Osteoblast (primary cell): Measurements from ENCODE around the gene KRTAP5-5. TPM values are rescaled to one million over a fixed set of nuclear protein-coding genes. Genes with fewer than 3 reads are reported as not detected.
A peak's percentile ranks its signal among the peaks of the same experiment; 100 is the strongest.

Experiments used
- DNase-seq: peaks from one replicate; pipeline ENCODE4 v3.0.0; 2011; ENCODE audit warnings: low spot score, mixed read lengths; ENCODE audit not compliant: insufficient read length; ENCODE audit errors: missing footprints
- H2AFZ ChIP-seq: 2 replicates; pipeline ENCODE4 v1.6.0; 2011; ENCODE audit warnings: mild to moderate bottlenecking, low read length
- H3K27ac ChIP-seq: 2 replicates; pipeline ENCODE4 v1.5.1; 2011; ENCODE audit warnings: mild to moderate bottlenecking, low read depth, low read length, moderate library complexity
- H3K27me3 ChIP-seq: 2 replicates; pipeline ENCODE4 v1.6.0; 2012; ENCODE audit warnings: mild to moderate bottlenecking, control low read depth, inconsistent platforms, low read length, moderate library complexity; ENCODE audit not compliant: insufficient read depth
- H3K36me3 ChIP-seq: 2 replicates; pipeline ENCODE4 v1.5.1; 2011; ENCODE audit warnings: mild to moderate bottlenecking, low read length, control low read depth, moderate library complexity; ENCODE audit not compliant: insufficient read depth
- H3K4me1 ChIP-seq: 2 replicates; pipeline ENCODE4 v1.5.1; 2011; ENCODE audit warnings: mild to moderate bottlenecking, low read length, control low read depth, moderate library complexity; ENCODE audit not compliant: insufficient read depth
- H3K4me2 ChIP-seq: 2 replicates; pipeline ENCODE4 v1.6.0; 2011; ENCODE audit warnings: mild to moderate bottlenecking, low read length; ENCODE audit not compliant: insufficient read depth
- H3K4me3 ChIP-seq: fragments of 200-600 bp; sonication (generic); 3 replicates; pipeline ENCODE4 v1.5.1; 2012; ENCODE audit warnings: mild to moderate bottlenecking, low read length, inconsistent platforms; ENCODE audit not compliant: insufficient read depth
- H3K79me2 ChIP-seq: 2 replicates; pipeline ENCODE4 v1.6.0; 2012; ENCODE audit warnings: mild to moderate bottlenecking, low read length, control low read depth, inconsistent platforms; ENCODE audit not compliant: insufficient read depth
- H3K9me3 ChIP-seq: 2 replicates; pipeline ENCODE4 v1.5.1; 2011; ENCODE audit warnings: low read depth, low read length, control low read depth
- H4K20me1 ChIP-seq: 2 replicates; pipeline ENCODE4 v1.6.0; 2012; ENCODE audit warnings: mild to moderate bottlenecking, low read length, control low read depth; ENCODE audit not compliant: insufficient read depth
- CTCF ChIP-seq: IDR thresholded peaks from 2 replicates; pipeline ENCODE4 v1.5.1; 2011; ENCODE audit warnings: mild to moderate bottlenecking, low read depth, low read length, moderate library complexity; ENCODE audit errors: extremely low read depth
- total RNA-seq: library from RNA; depleted of rRNA; stranded (reverse); fragments of >200 nt; gene quantifications from 2 replicates; pipeline ENCODE4 v1.2.3, GENCODE V29; 2012

Gene KRTAP5-5
- total RNA-seq, 1 donor = not detected

DNA sequence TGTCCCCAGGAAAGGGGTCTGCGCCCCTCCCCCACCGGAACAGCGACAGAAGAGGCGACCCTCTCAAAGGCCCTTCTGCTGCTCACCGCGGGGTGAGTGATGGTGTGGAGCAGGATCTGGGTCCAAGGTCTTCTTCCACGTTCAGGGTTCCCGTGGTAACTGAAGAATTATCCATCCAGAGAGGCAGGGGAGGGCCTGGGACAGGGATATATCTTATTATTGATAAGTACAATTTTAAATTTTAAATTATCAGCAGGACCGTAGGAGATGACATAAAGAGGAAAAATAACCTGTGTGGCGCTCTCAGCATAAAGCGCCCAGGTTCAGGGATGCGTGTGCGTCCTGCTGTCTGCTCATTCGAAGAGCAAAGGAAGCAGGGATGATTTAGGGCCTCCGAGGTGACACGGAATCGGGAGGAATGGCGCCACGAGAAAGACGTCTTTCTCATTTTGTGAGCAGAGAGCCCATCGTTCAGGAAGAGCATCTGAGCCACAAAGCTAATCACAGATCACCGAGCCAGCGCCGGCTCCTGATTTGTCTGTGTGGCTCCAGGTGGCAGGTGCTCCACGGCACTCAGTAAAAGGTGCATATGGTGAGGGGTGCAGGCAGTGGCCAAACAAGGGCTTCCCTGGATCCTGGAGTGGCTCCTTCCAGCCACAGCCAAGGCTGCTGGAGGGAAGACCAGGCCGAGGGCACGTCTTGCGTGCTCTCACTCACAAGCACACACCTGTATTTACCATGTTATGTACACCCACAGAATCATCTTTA is 19.3 kb downstream of the KRTAP5-5 start:
- no peak for TF ChIP-seq CTCF
- H3K27ac ChIP-seq = no peak overlapping the region
- no peaks in the 10 kb centered on the region for H3K9me3 ChIP-seq
- H3K4me2 ChIP-seq = no peak overlapping the region
- no peaks in the 10 kb centered on the region for H3K79me2 ChIP-seq
- H3K4me1 ChIP-seq = no peaks in the 10 kb centered on the region
- no peak overlapping the region for H3K4me3 ChIP-seq
- no peak overlapping the region for H2AFZ ChIP-seq
- no peaks in the 10 kb centered on the region for H4K20me1 ChIP-seq
- DNase-seq = peak; percentile 34
- H3K36me3 ChIP-seq = no peaks in the 10 kb centered on the region
- peaks cover 20% of the 10 kb centered on the region for H3K27me3 ChIP-seq

- Histone ChIP-seq H3K27me3 (peaks cover 29% of the 10 kb centered on the region), H3K4me2 (no peak overlapping the region), H3K9me3 (no peaks in the 10 kb centered on the region), H3K4me3 (no peak overlapping the region), H3K4me1 (no peaks in the 10 kb centered on the region), H3K36me3 (no peaks in the 10 kb centered on the region), H2AFZ (no peak overlapping the region), H3K79me2 (no peaks in the 10 kb centered on the region), H3K27ac (no peak overlapping the region), H4K20me1 (no peaks in the 10 kb centered on the region)
- DNase-seq = peak; percentile 71
- TF ChIP-seq CTCF = no peak
Observed at GRCh38 chr11:1650034-1650917, 20.7 kb downstream of the KRTAP5-5 start.

GRCh38 chr11:1650918-1651262 is 21.3 kb downstream of the KRTAP5-5 start:
- H3K36me3 ChIP-seq = no peaks in the 10 kb centered on the region
- H4K20me1 ChIP-seq = no peaks in the 10 kb centered on the region
- H3K27me3 ChIP-seq = peaks cover 26% of the 10 kb centered on the region
- TF ChIP-seq CTCF = no peak
- no peak overlapping the region for H3K4me2 ChIP-seq
- no peaks in the 10 kb centered on the region for H3K9me3 ChIP-seq
- no peak overlapping the region for H3K27ac ChIP-seq
- H3K4me1 ChIP-seq = no peaks in the 10 kb centered on the region
- no peak overlapping the region for H2AFZ ChIP-seq
- no peak overlapping the region for H3K4me3 ChIP-seq
- no peaks in the 10 kb centered on the region for H3K79me2 ChIP-seq
- peak; percentile 54 for DNase-seq

GRCh38 chr11:1651411-1651980 is 21.9 kb downstream of the KRTAP5-5 start:
- H3K4me2 ChIP-seq = no peak overlapping the region
- H4K20me1 ChIP-seq = no peaks in the 10 kb centered on the region
- no peak for DNase-seq
- no peak for TF ChIP-seq CTCF
- no peak overlapping the region for H3K27ac ChIP-seq
- no peaks in the 10 kb centered on the region for H3K9me3 ChIP-seq
- no peaks in the 10 kb centered on the region for H3K36me3 ChIP-seq
- no peaks in the 10 kb centered on the region for H3K4me1 ChIP-seq
- H3K27me3 ChIP-seq = peaks cover 27% of the 10 kb centered on the region
- no peak overlapping the region for H2AFZ ChIP-seq
- H3K4me3 ChIP-seq = no peak overlapping the region
- H3K79me2 ChIP-seq = no peaks in the 10 kb centered on the region
